ENCODE results near the gene FBXW2. TPM values are rescaled to one million over a fixed set of nuclear protein-coding genes. Genes with fewer than 3 reads are reported as not detected.
A peak's percentile ranks its signal among the peaks of the same experiment; 100 is the strongest.
"Not testable (repeated sequence)": the region's sequence is repeated elsewhere in the genome, so short reads cannot be mapped to it uniquely, and the experiment has no call there.

FBXW2 gene
- 32.9 TPM for polyA plus RNA-seq (ENCODE audit: insufficient read length)

- DNase-seq = peak; percentile 93
These were observed at the start of gene FBXW2 for GRCh38 chr9:120792898-120793765. Gene FBXW2, minus strand, starts transcription at chr9:120793416. Its CDS starts 5,158 bp downstream, at chr9:120788258.

GRCh38 chr9:120841930-120842684 is 48.9 kb upstream of the FBXW2 start:
- peak; percentile 27 for DNase-seq

DNA sequence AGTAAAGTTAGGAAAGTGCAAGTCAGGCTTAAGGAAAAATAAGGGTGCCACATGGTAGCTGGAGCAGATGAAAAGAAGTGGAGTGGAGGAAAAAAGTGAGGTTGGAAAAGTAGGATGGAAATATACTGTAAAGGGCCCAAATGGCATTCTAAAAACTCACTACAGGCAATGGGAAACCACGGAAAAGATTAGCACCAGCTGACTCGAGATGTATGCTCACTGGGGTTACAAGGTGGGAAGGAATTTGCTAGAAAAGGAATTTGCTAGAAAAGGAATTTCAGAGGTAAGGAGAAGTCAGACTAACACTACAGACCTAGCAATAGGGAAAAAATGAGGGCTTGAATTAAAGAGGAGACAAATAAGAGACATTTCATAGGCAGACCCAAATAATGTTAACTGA is 45.9 kb upstream of the FBXW2 start:
- DNase-seq = no peak

GRCh38 chr9:120837921-120838320 is 44.7 kb upstream of the FBXW2 start:
- no peak for DNase-seq

DNA sequence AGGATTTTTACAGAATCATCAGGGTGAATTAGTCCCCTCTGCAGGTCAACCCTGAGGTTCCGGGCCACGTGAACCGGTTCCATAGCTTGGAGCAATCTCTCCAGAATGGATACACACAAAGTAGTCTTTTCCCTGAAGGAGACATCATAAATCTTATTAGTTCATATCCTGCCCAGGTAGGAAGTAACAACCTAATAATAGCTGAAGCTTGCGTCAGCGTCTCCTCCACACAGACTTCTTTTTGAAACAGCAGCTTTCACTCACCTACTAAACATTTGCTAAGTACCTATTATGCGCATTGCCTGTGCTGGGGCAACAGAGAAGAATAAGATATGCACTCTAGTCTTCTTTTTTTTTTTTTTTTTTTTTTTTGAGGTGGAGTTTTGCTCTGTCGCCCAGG is 40.1 kb upstream of the FBXW2 start:
- no peak for DNase-seq

DNA sequence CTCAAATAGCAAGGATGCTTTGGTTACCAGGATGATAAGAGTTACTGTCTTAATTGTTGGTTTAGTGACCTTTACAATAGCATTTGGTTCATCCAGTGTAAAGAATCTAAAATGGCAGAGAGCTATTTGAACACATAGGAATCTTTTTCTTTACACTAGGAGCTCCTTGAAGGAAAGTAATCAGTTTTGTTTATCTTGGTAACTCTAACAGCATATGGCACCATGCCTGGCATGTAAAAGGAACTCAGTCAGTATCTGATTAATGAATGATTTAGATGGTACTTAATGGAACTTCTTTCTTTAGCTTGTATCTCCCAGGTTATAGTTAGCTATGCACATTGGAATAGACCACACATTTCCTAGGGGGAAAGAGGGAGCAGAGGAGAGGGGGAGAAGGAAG is 39.6 kb upstream of the FBXW2 start:
- DNase-seq = no peak

GRCh38 chr9:120830865-120831264 is 37.6 kb upstream of the FBXW2 start:
- DNase-seq = no peak

DNA sequence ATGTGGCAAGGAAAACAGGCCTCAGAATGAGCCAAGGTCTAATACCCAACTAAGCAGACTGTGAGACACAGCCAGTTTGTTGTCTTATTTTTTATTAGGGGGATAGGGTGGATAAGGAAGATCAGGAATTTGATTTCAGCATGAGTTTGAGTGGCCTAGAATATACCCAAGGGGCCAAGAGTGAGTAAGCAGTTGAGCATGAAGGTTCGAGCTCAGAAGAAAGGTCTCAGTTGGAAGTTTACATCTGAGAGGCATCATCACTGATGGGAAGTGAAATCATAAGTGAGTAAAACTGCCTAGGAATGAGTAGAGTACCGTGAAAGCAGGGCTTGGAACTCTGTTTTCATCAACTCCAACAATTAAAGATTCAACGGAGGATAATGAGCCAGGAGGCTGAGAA is 36.9 kb upstream of the FBXW2 start:
- DNase-seq = no peak

DNA sequence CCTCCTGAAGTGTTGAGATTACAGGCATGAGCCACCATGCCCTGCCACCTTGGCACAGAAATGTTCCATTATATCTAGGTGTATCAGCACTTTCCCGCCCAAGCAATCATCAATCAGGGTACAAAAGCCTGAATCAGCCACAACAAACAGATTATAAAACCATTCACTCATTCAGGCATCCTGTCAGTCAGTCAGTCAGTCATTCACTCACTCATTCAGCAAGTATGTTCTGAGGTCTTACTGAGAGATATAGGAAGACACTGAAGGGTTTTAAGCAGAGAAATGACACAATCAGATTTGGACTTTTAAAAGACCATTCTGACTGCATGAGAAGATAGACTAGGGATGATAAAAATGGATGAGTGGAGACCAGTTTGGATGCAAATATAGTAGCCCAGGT is 36.4 kb upstream of the FBXW2 start:
- DNase-seq = no peak

GRCh38 chr9:120820095-120820494 is 26.9 kb upstream of the FBXW2 start:
- no peak for DNase-seq

DNA sequence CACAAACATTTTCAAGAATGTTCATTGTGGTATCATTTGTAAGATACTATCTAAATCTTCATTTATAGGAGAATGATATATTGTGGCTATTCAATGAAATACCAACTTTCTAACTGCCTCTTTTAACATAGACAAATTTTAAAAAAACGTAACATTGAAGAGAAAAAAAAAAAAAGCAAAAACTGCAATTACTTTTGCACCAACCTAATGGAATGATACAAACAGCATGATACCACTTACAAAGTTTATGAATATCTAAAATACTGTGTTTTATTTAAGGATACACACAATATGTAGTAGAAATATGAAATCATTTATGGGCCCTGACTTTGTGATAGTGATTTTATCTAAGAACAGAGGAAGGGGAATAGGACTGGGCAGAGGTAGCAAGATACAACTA is 25.4 kb upstream of the FBXW2 start:
- no peak for DNase-seq

GRCh38 chr9:120815075-120815474 is 21.9 kb upstream of the FBXW2 start:
- DNase-seq = no peak

- no peak for DNase-seq
These were observed 15.7 kb upstream of the FBXW2 start for GRCh38 chr9:120808931-120809330.

DNA sequence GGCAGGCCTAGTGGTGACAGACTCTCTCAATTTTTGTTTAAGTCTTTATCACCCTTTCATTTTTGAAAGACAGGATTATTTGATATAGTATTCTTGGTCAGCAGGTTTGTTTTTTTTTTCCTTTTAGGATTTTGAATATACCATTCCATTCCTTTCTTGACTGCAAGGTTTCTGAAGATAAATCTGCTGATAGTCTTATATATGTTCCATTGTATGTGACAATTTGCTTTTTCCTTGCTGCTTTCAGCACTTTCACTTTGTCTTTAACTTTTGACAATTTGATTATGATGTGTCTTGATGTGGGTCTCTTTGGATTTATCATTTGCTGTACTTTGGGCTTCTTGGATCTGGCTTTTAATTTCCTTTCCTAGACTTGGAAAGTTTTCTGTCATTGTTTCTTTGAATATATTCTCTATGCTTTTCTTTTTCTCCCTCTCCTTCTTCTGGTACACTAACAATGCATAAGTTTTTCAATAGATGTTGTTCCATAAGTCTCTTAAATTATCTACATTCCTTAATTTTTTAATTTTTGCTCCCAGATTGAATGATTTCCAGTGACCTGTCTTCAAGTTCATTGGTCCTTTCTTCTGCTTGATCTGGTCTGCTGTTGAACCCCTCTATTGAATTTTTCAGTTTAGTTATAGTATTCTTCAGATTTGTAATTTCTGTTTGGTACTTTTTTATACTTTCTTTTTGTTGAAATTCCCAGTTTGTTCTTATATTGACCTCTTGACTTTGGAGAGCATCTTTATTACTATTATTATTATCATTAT is 14.6 kb upstream of the FBXW2 start:
- no peak for DNase-seq

DNA sequence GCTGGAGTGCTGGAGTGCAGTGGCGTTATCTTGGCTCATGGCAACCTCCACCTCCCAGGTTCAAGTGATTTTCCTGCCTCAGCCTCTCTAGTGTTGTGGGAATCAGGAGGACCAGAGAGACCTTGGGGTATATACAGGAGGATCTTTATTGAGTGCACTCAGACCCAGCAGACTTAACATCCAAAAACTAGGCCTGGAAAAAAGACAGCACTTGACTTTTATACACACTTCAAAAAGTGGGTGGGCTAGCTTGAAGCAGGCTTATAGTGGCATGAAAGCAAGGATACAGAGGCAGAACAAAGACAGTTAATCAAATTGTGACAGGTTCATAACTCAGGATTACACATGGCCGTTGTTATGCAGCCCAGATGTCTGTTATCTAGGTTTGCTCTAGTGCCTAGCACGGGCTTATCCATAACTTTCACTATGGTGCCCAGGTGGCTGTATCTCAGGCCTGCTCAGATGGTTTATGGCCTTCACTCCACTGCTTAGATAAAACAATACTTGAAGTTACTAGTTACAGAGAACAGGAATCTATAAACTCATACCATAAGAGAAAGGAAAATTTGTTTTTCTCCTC is 11.7 kb upstream of the FBXW2 start:
- DNase-seq = not testable (repeated sequence)

GRCh38 chr9:120801441-120801840 is 8.2 kb upstream of the FBXW2 start:
- no peak for DNase-seq

DNA sequence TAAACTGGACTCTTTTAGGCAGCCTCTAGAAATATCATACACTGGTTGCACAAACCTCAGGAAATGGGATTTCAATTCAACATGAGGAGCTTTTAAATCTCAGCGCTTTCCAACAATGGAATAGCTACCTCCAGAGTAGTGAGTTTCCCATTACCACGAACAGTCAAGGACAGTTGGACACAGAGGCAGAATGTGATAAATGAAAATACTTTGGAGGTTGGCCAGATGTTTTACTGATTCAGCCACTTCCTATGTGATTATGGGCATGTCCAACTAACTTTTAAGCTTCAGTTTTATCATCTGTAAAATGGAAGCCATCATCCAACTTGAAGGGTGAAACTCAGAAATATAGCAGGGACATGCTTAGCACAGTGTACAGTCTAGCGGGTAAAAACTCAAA is 2.1 kb downstream of the FBXW2 start:
- no peak for DNase-seq

- DNase-seq = no peak
These were observed 5.3 kb downstream of the FBXW2 start for GRCh38 chr9:120787933-120788332.

DNA sequence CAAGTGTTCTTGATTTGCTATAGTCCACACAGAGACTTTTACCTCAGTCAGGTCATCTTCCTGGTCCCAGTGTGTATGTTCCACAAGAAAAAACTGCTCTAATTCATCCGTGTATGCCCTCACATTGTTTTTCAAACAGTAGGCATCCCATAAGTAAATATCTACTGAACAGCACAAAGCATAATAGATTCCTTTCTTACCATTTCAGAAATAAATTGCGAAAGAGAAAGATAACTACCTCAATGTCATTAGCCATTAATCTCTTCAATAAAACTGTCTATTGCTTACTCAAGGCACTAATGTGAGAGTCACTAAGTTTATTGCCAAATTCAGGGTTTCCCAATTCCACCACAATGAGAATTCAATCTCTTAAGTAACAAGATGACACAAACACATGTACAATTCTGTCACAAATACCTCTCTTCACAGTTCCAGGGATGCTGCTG is 9.6 kb downstream of the FBXW2 start:
- no peak for DNase-seq

GRCh38 chr9:120781236-120781635 is 12.0 kb downstream of the FBXW2 start:
- no peak for DNase-seq

DNA sequence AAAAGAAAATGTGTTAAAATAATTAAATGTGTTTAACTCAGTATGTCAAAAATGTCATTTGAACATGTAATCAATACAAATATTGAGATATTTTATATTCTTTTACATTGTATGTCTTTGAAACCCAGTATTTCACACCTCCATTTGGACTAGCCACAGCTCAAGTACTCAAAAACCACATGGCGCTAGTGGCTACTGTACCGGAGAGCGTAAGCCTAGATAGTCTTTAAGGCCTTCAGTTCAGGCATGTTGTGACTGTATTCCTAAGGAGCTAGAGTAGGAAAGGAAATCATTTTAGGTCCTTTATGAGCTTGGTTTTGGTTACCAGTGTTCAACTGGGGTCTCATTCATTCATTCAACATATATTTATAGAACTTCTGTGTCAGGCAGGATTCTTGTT is 12.8 kb downstream of the FBXW2 start:
- no peak for DNase-seq

DNA sequence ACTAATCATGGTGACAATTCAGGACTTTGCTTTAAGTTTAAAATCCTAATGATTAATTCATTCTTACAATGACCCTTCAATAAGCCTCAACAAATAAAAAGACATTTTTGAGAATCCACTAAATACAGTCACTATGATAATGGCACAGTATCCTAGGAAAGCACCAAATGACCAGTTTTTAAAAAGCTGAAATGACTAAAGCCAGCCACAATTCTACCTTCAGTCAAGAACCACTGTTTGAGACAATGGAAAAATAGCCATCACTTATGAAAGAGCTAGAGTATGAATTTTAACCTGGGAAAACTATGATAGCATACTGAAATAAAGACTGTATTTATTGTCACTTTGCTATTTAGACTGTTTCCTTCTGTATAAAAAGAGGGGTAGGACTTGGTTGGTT is 14.0 kb downstream of the FBXW2 start:
- DNase-seq = no peak

DNA sequence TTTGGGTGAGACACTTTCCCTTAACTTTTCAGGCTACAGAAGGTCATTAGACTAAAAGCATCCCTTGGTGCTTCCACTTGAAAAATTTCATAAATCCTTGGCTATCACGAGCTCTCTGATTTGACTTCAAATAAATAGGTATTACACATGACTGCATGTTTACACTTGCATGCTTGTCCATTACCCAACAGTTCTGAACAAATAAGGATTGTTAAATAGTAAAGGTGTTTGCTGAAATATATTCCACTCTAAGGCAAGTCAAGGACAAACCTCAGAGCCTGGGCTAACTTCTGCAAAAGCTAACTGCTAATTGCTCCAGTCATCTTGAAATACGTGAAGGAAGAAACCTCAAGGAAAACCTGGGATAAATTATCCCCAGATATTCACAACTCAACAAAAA is 14.5 kb downstream of the FBXW2 start:
- no peak for DNase-seq
